Measurements from ENCODE around the gene CWF19L2.
"Not testable (repeated sequence)": the region's sequence is repeated elsewhere in the genome, so short reads cannot be mapped to it uniquely, and the experiment has no call there.

Gene CWF19L2

DNA sequence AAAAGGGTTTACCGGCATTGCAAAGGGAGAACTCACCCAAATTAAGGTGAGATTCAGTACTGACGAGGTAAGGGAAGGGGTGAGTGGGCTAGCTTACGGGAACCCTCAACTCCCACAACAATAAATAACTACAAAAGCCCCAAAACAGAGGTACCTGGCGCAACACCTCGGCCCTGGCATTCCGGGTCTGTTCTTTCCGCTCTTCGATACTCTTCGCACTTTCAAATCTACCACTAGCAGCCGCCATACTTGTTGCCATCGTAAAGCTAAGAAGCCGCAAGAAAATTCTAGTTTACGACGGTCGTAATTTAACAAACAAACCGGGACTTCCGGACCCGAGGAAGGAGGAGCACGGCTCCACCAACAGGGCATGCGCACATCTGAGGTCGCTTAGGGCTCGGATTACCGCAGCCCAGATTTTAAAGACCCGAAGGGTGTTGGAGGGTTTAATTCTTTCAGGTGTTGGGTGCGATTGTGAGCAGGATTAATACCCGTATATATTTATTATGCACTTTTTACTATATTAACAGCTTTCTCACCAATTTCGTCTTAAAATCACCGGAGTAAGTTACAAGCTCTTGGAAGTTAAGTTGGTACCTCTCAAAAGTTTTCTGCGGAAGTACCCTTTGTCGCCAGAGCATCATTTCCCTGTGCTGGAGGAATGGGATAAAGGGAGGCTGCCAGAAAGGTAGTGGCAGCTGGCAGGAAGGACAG, at the start of gene CWF19L2:
Gene CWF19L2 (minus strand): TSS at position 268 of the 714 bp plus-strand sequence. CDS start 9 bp downstream, at position 259.
- DNase-seq, result peak; percentile 98

DNA sequence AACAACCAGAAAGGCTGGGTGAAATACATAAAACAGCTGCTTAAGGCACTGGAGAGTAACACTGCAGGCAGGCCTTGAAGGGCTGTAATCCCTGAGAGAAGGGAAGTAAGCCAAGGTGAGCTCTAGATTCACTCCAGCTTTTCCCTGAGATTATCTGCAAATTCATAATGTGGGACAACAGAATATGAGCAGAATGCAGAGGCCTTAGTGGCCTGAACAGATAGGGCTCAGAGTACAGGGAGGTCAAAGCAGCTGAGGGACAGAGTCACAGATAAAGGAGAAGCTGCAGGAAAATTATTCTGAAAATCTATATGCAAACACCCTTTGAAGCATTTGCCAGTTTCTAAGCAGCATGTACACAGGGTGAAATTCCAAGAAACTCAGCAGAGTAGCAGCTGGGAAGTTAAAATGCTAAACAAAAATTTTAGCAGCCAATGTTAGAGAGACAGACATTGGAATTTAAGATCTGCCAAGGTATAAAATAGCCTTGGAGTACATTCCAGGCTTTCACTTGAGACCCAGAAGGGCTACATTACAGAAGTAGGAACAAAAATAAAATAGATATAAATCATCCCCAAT, 48.1 kb upstream of the CWF19L2 start:
- no peak for DNase-seq

DNA sequence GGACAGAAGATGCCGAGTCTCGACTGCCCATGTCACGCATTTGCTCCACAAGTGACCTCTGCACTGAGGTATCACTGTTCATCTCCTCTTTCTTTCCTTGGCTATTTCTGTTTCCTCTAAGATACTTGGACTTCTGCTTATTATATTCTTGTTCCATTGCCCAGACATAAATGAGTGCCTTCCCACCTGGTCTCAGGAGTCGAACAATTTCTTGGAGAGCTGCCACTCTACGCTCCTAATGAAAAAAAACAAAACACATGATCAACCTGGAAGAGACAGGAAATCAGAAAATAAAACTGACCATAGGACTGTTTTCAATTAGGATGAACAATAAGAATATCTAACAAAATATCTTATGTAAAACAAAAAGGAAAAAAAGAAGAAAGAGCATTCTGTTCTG, 47.4 kb upstream of the CWF19L2 start:
- DNase-seq, result no peak

DNA sequence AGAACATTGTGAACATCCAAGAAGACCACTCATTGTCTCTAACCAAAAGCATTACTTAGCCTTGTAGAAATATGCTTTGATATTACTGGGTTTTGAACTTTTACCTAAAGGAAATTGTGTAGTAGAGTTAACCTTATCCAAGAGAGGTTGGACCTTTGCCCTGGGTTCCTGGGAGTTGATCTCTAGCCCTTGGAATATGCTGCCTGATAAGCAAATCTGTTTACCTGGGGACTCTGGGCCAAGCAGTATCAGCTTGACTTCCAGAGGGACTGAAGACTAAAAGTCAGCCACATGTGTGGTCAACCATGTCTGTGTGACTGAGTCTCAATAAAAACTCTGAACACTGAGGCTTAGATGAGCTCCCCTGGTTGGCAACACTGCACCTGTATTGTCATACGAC, 44.1 kb upstream of the CWF19L2 start:
- DNase-seq, result no peak

DNA sequence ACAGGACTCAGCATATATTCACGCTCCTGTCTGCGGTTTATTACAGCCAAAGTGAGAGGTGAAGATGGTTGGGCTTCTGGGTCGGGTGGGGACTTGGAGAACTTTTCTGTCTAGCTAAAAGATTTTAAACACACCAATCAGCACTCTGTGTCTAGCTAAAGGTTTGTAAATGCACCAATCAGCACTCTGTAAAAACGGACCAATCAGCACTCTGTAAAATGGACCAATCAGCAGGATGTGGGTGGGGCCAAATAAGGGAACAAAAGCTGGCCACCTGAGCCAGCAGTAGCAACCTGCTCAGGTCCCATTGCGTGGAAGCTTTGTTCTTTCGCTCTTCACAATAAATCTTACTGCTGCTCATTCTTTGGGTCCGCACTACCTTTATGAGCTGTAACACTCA, 39.7 kb upstream of the CWF19L2 start:
- not testable (repeated sequence) for DNase-seq

DNA sequence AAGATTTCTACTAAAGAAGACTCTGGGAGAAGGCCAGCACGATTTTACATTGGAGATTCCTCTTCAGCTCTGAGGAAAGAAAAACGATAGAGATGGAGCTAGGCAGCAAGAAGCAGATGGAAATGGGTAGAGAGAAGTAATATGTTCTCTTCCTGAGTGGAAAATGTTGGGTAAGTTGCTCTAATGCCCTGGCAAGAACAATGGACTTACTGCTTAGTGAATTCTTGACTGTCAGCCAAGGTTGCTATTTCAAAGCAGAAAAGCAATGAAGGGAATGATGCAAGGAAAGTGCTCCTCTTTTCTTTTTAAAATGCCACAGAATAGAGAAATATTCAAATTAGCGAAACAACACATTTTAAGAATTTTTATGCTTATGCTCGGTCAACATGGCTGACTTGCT, 38.4 kb upstream of the CWF19L2 start:
- no peak for DNase-seq

DNA sequence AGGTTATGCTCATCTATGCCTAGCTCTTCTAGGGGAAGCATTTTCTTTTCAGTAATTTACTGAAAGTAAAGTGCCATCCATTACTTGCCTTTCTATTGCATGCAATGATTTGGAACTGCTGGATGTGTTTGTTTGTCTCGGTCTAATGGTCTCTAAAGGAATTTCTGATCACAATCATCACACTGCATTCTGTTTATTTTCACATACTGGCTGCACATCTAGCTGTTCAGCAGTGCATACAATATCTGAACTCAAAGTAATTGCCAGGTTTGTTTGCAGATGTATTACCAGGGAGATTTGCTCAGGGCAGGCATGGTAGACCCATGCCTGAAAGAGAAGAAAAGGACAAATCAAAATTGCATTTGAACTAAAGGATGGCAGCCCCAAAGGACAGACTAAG, 36.4 kb upstream of the CWF19L2 start:
- no peak for DNase-seq

DNA sequence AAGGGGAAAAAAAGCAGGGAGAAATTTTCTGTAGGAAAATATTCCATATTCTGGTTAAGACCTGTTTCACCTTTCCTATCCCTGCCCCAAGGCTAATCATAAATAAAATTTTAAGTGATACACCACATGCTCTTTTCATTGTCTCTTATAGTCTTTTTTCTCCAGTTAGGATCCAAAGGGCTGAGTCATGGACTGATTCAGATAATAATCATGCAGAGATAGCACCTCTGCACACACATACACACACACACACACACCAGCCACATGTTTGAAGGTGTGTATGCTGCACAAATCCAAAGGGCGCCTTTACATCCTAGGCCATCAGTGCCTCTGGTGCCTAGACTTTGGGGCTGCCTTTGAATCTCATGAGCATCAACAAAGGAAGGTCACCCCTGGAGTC, 35.5 kb upstream of the CWF19L2 start:
- peak; percentile 10 for DNase-seq

DNA sequence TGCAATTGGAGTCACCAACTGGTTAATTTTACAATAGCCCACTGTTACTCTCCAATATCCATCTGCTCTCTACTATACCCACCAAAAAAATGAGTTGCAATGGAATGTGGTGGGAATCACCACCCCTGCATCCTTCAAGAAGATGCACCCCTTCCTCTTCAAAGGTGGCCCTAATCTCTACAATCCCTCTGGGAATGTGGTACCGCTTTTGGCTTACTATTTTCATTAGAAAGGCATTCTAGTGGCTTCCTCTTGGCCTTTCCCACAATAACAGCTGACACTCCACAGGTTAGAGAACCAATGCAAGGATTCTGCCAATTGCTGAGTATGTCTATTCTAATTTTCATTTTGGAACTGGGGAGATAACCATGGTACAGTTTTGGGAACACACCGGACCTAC, 33.2 kb upstream of the CWF19L2 start:
- no peak for DNase-seq

DNA sequence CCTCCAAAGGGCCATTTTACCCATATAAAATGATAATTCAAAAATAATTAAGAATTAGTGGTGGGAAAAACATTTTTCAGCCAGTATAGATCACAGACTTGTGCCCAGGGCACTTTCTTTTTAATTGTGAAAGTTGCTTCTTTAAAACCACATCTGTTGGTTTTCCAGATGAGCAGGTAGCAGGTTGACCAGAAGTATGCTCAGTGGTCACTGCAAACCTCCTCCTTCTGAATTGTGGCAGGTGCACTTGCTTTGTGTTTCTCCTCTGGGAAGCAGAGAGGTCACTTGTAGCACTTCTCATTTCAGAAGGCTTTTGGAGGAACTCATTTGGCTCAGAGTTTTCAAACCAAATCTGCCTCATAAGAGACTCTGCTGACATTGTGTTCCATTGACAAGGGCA, 24.6 kb upstream of the CWF19L2 start:
- DNase-seq, result no peak

DNA sequence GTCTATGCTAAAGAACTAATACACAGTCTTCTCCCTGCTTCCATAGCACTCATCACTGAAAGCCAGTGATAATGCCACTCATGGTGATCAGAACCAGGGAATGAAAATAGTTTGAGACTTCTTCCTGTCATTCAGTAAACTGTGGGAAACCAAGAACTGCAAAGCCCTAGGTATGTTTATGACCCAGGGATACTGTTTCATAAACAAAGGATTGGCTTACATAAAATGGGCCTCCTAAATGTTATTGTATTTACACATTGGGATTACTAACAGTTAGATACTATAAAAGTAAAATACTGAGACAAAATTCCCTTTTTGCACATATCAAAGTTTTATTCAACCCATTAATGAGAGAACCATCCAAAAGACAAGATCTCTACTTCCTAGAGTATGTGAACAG, 21.3 kb upstream of the CWF19L2 start:
- no peak for DNase-seq

DNA sequence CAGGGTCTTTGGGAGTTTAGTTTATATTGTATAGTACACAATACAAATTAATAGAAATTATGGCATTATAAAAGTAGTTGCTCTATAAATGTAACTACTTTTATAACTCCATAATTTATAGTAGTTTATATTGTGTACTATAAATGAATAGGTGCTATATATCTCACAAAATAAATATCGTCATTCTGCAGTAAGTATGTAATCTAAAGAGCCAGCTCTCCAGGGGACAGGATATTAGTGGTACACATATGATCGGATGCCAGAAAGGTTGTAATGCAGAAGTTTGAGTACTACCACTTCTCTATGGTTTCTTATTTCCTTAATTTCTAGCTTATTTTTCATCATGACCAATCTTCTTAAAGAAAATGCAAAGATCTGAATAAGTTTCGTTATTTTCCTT, 20.2 kb upstream of the CWF19L2 start:
- DNase-seq, result no peak

DNA sequence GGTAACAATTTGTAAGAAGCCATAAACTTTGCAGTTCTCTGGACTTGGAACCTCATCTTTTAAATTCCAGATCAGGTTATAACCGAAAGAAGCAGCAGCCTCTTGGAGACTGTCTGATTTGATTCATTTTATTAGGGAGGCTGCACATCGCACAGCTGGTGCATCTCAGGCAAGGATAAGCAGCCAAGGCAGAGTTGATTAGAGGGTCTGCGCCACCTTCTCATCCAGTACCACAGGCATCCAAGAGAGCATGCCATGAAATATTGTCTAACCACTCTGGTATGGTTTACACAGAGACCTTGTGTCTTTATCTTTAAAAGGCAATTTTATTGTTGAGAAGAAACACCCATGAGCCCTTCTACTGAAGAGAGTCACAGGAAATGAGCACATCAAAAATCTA, 16.2 kb upstream of the CWF19L2 start:
- DNase-seq, result no peak

DNA sequence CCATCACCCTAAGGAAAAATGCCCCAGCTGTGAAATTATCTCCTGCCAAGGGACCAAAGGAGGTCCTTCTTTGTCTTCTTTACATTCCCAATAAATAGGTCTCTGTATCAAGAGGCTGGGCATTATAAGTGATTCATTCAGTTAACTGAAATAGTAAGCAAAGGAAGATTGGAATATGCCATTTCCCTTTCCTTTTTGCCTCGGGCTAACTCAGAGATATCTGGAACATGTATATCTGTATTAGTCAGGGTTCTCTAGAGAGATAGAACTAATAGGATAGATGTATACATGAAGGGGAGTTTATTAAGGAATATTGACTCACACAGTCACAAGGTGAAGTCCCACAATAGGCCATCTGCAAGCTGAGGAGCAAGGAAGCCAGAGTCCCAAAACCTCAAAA, 15.3 kb upstream of the CWF19L2 start:
- no peak for DNase-seq

DNA sequence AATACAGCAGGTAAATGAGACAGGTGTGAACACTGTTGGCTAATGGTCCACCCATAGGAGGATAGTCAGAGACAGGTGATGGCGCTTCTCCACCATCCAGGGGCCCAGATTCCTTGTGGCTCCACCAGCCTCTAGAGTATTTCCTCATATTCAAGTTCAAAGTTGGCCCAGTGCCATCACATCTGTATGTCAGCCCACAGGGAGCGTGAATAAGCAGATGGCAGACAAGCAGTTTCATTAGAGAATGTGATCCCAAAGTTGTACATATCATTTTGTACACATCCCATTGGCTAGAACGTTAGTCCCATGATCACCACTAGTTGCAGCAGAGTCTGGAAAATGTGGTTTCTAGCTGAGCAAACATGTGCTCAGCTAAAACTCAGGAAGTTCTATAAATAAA, 11.0 kb upstream of the CWF19L2 start:
- peak; percentile 34 for DNase-seq

DNA sequence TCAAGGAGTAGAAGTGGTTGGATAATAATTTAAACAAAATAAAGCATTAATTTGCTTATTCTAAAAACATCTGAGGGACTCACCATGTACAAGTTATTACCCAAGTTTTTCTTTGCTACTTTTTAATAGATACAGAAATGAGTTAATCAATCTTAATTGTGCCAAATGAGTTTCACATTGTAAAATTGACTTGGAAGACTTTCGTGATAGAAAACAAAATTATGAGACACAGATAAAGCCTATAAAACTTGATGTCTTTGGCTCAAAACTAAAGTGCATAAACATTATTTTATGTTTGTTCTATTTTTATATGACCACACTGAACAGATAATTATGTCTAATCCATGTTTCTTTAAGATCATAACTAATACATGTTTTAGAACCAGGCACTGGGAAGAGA, 10.1 kb upstream of the CWF19L2 start:
- DNase-seq, result no peak

DNA sequence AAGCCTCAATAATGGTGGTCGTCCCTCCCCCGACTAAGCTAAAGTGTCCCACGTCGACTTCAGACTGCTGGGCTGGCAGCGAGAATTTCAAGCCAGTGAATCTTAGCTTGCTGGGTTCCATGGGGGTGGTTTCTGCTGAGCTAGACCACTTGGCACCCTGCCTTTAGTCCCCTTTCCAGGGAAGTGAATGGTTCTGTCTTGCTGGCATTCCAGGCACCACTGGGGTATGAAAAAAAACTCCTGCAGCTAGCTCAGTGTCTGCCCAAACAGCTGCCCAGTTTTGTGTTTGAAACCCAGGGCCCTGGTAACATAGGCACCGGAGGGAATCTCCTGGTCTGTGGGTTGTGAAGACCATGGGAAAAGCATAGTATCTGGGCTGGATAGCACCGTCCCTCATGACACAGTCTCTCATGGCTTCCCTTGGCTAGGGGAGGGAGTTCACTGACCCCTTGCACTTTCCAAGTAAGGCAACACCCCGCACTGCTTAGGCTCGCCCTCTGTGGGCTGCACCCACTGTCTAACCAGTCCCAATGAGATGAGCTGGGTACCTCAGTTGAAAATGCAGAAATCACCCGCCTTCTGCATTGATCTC, 8.7 kb upstream of the CWF19L2 start:
- DNase-seq, result not testable (repeated sequence)

DNA sequence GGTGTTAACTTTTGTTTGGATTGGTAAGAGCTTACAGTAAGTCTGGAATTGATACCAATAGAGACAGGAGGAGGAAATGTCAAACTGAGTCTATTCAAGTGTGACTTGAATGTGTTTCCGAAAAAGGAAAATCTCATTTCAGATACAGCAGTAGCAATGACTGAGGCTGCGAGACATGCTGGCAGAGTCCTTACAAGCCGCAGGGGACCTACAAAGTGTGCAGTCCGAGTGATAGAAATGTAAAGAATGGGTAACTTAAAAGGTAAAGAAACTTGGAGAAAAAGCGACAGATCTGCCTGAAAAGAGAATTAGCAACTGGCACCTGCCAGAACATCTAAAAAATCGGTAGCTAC, 444 bp downstream of the CWF19L2 start:
- peak; percentile 37 for DNase-seq

DNA sequence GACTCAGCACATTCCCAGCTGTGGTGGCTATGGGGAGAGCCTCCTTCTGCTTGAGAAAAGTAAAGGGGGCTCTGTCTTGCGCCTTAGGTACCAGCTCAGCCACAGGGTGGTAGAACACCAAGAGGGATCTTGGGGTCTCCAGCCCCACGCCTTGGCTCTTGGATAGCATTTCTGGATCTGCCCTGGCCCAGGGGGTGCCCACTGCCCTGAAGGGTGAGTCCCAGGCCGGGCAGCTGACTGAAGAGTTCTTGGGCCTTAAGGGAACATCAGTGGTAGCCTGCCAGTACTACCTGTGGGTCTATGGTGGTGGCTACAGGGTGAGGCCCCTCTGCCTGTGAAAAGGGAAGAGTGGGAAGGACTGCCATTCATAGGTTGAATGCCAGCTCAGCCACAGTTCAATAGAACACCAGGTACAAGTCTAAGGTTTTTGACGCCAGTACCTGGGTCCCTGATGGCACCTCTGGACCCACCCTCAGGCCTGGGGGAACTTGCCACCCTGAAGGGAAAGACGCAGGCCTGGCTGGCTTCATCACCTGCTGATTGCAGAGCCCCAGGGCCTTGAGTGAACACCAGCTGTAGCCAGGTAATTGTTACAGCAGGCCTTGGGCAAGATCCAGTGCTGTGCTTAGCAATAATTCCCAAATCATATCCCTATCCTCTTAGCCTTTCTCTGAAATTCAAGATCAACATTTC, 3.9 kb downstream of the CWF19L2 start:
- DNase-seq, result no peak

DNA sequence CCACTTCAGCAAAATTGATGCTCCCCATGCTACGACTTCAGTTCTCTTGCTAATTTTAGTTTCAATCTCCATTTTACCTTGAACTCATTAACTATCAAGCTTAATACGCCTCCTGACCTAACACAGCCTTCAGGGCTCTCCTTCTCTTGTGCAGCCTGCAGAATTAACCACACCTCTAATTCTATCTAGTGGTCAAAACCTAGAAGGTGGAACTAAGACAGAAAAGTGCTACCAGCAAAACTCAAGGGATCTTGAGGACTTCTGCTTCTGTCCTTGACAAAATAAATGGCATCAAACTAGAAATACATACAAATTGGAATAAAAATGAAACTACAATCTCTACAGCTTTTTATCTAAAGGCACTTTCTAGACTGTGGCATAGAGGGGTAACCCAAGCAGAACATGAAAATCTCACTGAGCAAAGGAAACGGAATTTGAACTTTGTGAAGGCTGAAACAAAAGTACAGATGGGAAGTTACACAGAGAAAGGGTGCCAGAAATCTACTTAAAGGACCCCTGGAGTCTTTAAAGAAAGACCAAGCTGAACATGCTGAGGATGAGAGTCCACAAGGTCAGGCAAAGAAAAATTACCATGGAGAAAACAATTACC, 10.7 kb downstream of the CWF19L2 start:
- no peak for DNase-seq

DNA sequence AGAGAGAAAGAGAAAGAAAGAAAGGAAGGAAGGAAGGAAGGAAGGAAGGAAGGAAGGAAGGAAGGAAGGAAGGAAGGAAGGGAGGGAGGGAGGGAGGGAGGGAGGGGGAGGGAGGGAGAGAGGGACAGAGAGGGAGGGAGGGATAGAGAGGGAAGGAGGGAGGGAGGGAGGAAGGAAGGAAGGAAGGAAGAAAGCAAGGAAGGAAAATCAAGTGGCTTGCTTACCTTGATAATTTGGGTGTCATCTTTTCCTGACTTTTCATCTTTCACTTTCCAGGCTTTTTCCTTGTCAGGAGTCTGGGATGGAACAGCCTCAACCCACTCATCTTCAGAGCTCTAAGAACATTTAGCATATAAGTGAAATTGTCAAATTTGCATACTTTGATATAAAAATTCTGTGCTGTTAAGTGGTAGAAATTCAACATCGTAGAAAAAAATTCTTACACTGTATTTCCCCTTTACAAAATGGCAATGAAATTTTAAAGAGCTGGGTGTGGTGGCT, 14.9 kb downstream of the CWF19L2 start:
- no peak for DNase-seq

DNA sequence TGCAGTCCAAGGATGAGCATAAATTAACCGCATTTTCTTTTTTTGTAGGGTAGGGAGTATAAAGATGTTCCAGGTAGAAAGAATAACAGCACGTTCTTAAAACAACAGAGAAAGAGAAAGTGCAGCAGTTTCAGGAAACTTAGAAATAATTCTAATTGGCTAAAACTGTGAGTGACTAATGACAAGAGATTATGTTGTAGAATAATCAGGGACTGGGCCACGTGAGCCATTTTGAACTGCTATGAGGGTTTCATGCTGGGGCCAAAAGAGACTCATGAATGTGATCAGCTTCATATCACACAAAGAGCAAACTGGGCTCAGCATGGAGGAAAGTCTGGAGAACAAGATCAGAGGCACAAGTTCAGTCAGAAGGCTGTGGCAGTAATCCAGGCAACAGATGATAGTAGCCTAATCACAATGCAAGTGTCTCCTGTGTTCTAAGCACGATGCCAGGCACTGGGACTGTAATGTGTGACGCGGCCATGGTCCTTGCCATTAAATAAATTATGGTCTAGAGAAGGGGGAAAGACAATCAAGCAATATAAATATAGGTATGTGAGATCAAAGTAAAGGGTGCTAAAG, 17.9 kb downstream of the CWF19L2 start:
- DNase-seq, result no peak

DNA sequence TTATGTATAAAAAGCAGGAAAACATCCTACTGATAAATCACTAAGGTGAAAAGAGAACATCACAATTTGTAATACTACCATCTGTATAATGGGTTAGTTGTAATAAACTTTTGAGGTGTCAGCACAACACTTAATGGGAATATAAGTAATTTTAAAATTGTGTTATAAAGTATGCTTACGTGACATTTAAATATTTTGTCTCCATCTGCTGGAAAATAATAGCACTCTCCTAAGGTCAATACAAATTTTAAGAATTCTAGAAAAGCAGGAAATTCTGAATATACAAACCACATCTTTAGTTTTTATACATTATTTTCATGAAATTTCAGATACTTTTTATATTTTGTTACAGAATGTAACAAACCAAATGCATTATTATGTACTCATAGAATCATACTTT, 19.5 kb downstream of the CWF19L2 start:
- DNase-seq, result no peak
